GM15510 (cell line): ENCODE data around the gene HOXC5.

ENCODE experiments used
- POLR2A ChIP-seq: IDR thresholded peaks from 3 replicates; pipeline ENCODE4 v1.6.1; 2011; ENCODE audit warnings: borderline replicate concordance; ENCODE audit not compliant: insufficient read length; ENCODE audit errors: extremely low read depth

Gene HOXC5

GRCh38 chr12:54000116-54001114 is 32.4 kb upstream of the HOXC5 start, which contains the start of gene HOXC9:
HOXC9 (plus strand) TSS chr12:54000161; CDS start chr12:54000189, 28 bp downstream.
- TF ChIP-seq POLR2A, result no peak

DNA sequence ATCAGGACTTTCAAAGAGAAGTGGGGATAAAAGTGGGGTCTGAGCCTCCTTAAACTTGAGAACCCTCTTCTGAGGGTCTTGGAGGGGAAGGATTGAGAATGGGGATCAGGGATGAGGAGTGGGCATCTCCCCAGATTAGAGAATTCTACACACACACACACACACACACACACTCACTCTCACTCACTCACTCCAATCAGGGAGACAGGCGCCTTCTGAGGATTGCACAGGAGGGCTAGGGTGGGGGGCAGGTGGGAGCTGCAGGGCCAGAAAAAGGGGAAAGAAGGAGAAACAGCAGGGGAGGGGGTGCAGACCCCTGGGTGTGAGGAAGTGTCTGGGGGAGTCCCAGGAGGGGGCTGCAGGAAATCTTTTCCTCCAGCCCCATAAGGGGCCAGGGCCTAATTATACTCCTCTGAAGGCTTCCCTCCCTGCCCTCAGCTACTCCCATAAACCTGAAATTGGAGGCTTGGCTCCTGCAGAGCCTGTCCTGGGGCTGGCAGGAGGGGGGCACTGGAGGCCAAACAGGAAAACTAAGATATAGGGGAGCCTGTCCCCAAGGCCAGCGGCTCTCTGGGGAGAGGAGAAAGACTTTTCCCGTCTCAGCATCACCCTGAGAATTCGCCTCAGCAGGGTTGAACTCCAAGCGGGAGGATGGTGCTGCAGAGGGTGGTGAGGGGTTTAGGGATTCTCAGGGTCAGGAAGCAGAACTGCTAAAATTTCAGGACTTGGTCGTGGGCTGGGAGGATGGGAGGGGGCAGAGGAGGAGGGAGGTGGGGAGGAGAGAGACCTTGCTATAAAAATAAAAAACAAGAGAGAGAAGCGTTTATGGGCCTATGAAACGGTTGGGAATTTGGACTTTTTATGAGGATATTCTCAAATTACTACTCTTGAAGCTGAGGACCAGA is 31.3 kb upstream of the HOXC5 start:
- no peak for TF ChIP-seq POLR2A

GRCh38 chr12:54002278-54002914 is 30.5 kb upstream of the HOXC5 start:
- no peak for TF ChIP-seq POLR2A

DNA sequence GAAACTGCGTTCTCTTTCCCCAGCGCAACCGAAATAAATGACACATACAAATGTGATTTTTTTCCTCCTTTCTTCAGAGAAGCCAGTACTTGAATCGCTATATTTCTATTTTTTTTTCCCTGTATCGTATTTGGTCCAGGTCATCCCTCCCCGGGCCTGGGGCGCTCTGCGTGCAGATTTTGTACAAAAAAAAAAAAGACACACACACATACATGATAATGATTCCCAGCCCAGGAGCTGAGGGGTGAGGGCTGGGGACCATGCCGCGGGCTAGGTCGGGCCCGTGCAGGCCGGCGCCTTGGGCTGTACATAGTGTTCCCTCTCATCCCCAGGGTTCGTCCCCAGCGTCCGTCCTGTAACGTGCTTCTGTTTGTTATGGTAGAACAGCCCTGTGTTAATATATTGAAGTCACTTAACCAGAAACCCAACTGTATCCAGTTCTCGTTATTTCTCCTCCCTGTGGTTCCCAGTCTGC is 29.9 kb upstream of the HOXC5 start:
- no peak for TF ChIP-seq POLR2A

- no peak for TF ChIP-seq POLR2A
Measured at GRCh38 chr12:54003625-54004024, 29.2 kb upstream of the HOXC5 start.

DNA sequence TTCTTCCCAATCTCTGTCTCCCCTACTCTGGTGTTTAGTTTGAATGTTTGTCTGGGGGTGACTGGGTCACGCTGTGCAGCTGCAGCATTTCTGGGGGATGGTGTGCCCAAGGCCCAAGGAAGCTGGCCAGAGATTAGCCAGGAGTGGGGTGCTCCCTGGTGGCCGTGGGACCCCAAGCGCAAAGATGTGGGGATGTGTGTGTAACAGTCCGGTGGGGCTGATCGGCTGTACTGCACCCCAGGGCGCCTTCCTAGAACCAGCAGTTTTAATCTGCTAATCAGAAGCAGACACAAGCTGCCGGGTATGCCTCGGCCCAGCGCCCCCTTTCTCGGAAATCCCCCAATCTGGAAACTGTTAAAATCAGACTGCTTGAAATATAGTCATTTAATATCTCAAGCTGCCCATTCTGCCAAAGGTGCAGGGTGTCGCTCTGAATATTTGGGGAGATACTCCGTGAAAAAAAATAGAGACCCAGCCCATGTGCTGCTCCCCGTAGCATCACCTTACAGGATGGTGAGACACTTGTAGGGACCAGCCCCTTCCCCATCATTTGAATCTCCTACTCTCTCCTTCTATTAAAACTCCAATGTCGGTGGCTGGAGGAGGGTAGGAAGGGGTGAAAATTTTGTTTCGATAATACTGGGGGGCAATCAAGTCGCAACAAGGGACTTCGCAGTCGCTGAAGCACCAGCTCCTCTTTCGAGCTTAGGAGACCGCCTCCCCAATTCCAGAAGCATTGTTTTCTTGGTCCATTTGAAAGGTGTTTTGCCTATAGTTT is 28.6 kb upstream of the HOXC5 start:
- no peak for TF ChIP-seq POLR2A

DNA sequence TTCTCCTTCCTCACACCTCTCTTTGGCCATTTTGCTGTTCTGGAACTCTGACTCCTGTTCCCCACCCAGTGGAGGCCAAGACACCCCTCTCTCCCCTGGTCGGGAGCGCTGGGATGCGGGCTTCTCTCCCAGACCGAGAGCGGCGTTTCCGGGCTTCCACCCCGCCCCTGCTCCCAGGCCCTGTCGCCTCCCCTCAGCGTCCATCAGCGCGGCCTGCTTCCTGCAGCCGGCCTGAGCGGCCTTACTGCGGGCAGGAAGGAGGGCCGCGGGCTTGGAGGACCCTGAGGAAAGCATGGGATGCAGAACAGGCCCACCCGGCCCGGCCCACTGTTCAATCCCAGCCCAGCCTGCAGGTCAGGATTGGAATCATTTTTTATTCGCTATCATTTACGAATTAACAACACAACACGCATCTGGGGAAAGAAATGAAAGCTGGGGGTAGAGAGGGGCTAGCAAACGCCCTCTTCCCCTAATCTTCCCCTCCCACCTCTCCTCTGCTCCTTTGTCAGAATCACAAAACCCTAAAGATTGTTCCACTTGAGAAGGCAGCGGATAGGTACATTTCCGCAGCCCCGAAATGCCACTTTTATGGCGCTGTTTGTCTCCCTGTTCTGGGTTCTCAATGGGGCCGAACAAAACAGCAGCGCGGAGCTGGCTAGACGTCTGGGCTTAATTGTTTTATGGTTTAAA is 27.9 kb upstream of the HOXC5 start:
- no peak for TF ChIP-seq POLR2A

- TF ChIP-seq POLR2A, result no peak
Measured at GRCh38 chr12:54005531-54005852, 27.4 kb upstream of the HOXC5 start.

GRCh38 chr12:54005853-54006558 is 26.8 kb upstream of the HOXC5 start:
- TF ChIP-seq POLR2A, result no peak

- no peak for TF ChIP-seq POLR2A
Measured at GRCh38 chr12:54006559-54007220, 26.2 kb upstream of the HOXC5 start.

DNA sequence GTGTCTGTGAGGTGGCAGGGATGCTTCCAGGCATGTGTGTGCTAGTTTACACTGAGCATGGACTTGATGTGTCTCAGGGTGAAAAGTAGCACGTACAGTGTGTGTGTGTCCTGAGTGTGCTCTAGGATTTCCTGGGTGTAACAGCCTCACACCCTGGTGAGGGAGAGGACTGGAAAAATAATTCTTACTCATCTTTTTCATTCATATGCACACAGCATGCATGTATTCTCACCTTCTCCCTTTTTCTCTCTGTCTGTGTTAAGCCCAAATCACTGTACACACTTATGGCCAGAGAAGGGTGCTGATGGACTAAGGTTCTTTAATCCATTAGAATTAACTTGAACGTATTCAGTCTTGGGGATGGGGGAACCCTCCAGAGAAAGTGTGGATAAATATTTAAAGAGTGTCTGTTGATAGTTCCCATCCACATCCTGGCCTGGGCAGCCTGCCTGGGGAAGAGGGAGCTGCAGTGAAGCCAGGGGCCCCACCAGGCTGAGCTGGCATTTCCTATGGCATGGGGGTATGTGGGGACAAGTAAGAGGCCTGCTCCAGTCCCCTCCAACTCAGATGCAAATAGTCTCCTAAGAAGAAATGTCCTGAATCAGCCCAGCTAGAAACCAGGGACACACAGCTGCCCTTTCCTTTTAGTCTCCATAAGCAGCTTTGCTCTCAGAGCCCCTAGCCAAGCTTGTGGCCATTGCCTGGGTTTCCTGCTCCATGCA is 25.2 kb upstream of the HOXC5 start:
- no peak for TF ChIP-seq POLR2A

DNA sequence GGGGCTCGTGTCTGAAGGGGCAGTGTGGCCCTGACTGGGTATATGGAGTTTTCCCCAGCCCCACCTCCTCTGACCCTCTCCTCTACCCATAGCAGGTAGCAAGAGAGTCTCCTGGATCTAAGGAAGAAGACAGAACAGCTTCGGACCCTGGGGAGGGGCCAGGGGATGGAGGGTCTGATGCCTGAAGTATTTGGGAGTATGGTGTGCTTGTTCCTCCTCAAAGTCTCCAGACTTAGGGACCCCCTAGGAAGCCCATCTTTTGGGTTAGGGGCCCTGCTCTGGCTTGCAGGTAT is 24.6 kb upstream of the HOXC5 start:
- TF ChIP-seq POLR2A, result no peak

GRCh38 chr12:54009171-54010052 is 23.4 kb upstream of the HOXC5 start:
- no peak for TF ChIP-seq POLR2A
